ENCODE data around the gene SORT1.
"Not testable (repeated sequence)": the region's sequence is repeated elsewhere in the genome, so short reads cannot be mapped to it uniquely, and the experiment has no call there.

The SORT1 gene

GRCh38 chr1:109397581-109398342 lies at the start of gene SORT1:
TSS of gene SORT1 (minus strand) at chr1:109397918. CDS start at chr1:109397892, 26 bp downstream.
- DNase-seq, result peak; percentile 55

- not testable (repeated sequence) for DNase-seq
Observed at GRCh38 chr1:109445949-109446695, 48.4 kb upstream of the SORT1 start.

- no peak for DNase-seq
Observed at GRCh38 chr1:109444346-109444745, 46.6 kb upstream of the SORT1 start.

GRCh38 chr1:109443476-109443875 lies 45.8 kb upstream of the SORT1 start:
- no peak for DNase-seq

- no peak for DNase-seq
Observed at GRCh38 chr1:109441069-109441468, 43.4 kb upstream of the SORT1 start.

GRCh38 chr1:109438798-109439297 lies 41.1 kb upstream of the SORT1 start:
- no peak for DNase-seq

- no peak for DNase-seq
Observed at GRCh38 chr1:109434484-109434883, 36.8 kb upstream of the SORT1 start.

GRCh38 chr1:109433322-109433721 lies 35.6 kb upstream of the SORT1 start:
- no peak for DNase-seq

- no peak for DNase-seq
Observed at GRCh38 chr1:109432336-109432735, 34.6 kb upstream of the SORT1 start.

- DNase-seq, result no peak
Observed at GRCh38 chr1:109427171-109427467, 29.4 kb upstream of the SORT1 start.

GRCh38 chr1:109426281-109427170 lies 28.8 kb upstream of the SORT1 start, which contains the start of gene PSMA5:
TSS of gene PSMA5 (minus strand) at chr1:109426448. CDS start at chr1:109426330, 118 bp downstream.
- peak; percentile 91 for DNase-seq

GRCh38 chr1:109425391-109426280 lies 27.9 kb upstream of the SORT1 start:
- DNase-seq, result no peak

- DNase-seq, result no peak
Observed at GRCh38 chr1:109423498-109423897, 25.8 kb upstream of the SORT1 start.

- DNase-seq, result no peak
Observed at GRCh38 chr1:109412551-109412950, 14.8 kb upstream of the SORT1 start.

- no peak for DNase-seq
Observed at GRCh38 chr1:109404838-109405237, 7.1 kb upstream of the SORT1 start.

- DNase-seq, result no peak
Observed at GRCh38 chr1:109402025-109402424, 4.3 kb upstream of the SORT1 start.

- DNase-seq, result no peak
Observed at GRCh38 chr1:109400035-109400655, 2.4 kb upstream of the SORT1 start.

GRCh38 chr1:109399326-109399957 lies 1.7 kb upstream of the SORT1 start:
- peak; percentile 21 for DNase-seq

- no peak for DNase-seq
Observed at GRCh38 chr1:109398343-109399225, 866 bp upstream of the SORT1 start.

All from NCI-H187 treated with DMSO at 0.1 percent for 48 hours (cell line).